Hepatocyte (in vitro differentiated cells): ENCODE results near the gene NLRP13. TPM values are rescaled to one million over a fixed set of nuclear protein-coding genes. Genes with fewer than 3 reads are reported as not detected.
"Not testable (repeated sequence)": the region's sequence is repeated elsewhere in the genome, so short reads cannot be mapped to it uniquely, and the experiment has no call there.

Source experiments
- DNase-seq: peaks from one replicate; pipeline ENCODE4 v3.0.0-alpha.2; 2016; ENCODE audit warnings: low spot score
- H2AFZ ChIP-seq: fragments of 200-600 bp; sonication (generic); 2 replicates; pipeline ENCODE4 v1.6.0; 2016; ENCODE audit warnings: antibody characterized with exemption, mild to moderate bottlenecking
- H3K27ac ChIP-seq: fragments of 200-600 bp; sonication (generic); 2 replicates; pipeline ENCODE4 v1.5.1; 2016; ENCODE audit warnings: mild to moderate bottlenecking
- H3K27me3 ChIP-seq: fragments of 200-600 bp; sonication (generic); 2 replicates; pipeline ENCODE4 v1.6.1; 2016
- H3K36me3 ChIP-seq: fragments of 200-600 bp; sonication (generic); replicated peaks from 2 replicates; pipeline ENCODE4 v1.5.1; 2016; ENCODE audit warnings: low read depth; ENCODE audit not compliant: insufficient read depth
- H3K4me1 ChIP-seq: fragments of 200-600 bp; sonication (generic); 2 replicates; pipeline ENCODE4 v1.5.1; 2016; ENCODE audit warnings: mild to moderate bottlenecking, moderate library complexity; ENCODE audit not compliant: insufficient read depth
- H3K4me2 ChIP-seq: fragments of 200-600 bp; sonication (generic); 2 replicates; pipeline ENCODE4 v1.6.0; 2016
- H3K4me3 ChIP-seq: fragments of 200-600 bp; sonication (generic); 2 replicates; pipeline ENCODE4 v1.5.1; 2016; ENCODE audit warnings: mild to moderate bottlenecking
- H3K79me2 ChIP-seq: fragments of 200-600 bp; sonication (generic); 2 replicates; pipeline ENCODE4 v1.6.0; 2017; ENCODE audit warnings: mild to moderate bottlenecking
- H3K9me2 ChIP-seq: fragments of 200-600 bp; sonication (generic); replicated peaks from 2 replicates; pipeline ENCODE4 v1.6.0; 2017; ENCODE audit warnings: mild to moderate bottlenecking; ENCODE audit not compliant: insufficient read depth
- H3K9me3 ChIP-seq: fragments of 200-600 bp; sonication (generic); 2 replicates; pipeline ENCODE4 v1.5.1; 2016; ENCODE audit warnings: low read depth, mild to moderate bottlenecking
- H4K20me1 ChIP-seq: fragments of 200-600 bp; sonication (generic); 2 replicates; pipeline ENCODE4 v1.6.0; 2016; ENCODE audit warnings: mild to moderate bottlenecking; ENCODE audit not compliant: insufficient read depth, poor library complexity, severe bottlenecking
- EZH2 ChIP-seq: fragments of 200-600 bp; sonication (generic); IDR thresholded peaks from 2 replicates; pipeline ENCODE4 v1.6.1; 2016; ENCODE audit warnings: antibody characterized with exemption, mild to moderate bottlenecking, borderline replicate concordance
- EZH2phosphoT487 ChIP-seq: fragments of 200-600 bp; sonication (generic); IDR thresholded peaks from one replicate; pipeline ENCODE4 v1.6.1; 2018; ENCODE audit warnings: antibody characterized with exemption, mild to moderate bottlenecking, low read depth, moderate library complexity; ENCODE audit not compliant: unreplicated experiment, severe bottlenecking
- WGBS: methylation state at CpG from one replicate; pipeline ENCODE4 v1.1.6; 2016; ENCODE audit warnings: low lambda C conversion rate; ENCODE audit errors: missing lambda C conversion rate; 5-methylcytosine and 5-hydroxymethylcytosine counted together
- polyA plus RNA-seq: library from polyadenylated mRNA; unstranded; fragments of >200 nt; fragmentation: Nextera tagmentation; extraction: Ambion mirVana; gene quantifications from 2 replicates; pipeline ENCODE4 v1.2.1, GENCODE V29; 2016
- total RNA-seq: library from RNA; depleted of rRNA; stranded (reverse); fragments of >200 nt; gene quantifications from 2 replicates; pipeline ENCODE4 v1.2.3, GENCODE V29; 2014
- TF ChIP-seq, protein P1 (sequence below): fragments of 200-600 bp; sonication (generic); IDR thresholded peaks from 2 replicates; pipeline ENCODE4 v1.5.1; 2016; ENCODE audit warnings: antibody characterized with exemption, mild to moderate bottlenecking; ENCODE audit not compliant: poor library complexity

NLRP13 gene
- total and polyA plus RNA-seq, 2 experiments from 2014 or later, result not detected

DNA sequence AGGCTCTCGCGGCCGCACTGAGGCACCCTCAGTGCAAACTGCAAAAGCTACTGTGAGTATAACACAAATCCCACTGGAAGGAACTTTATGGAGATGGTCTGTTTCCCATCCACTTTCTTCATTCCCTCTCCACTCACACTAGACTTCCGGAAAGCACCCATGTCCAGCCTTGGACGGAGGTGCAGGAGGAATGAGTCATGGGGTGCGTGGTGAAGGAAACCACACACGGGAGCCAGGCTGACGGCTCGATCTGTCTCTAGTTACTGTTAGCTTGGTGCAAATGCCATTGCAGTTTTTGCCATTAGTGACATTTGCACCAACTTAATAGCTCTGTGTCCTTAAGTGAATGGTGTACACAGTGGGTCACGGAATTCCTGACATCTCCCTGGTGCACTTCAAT lies 30.1 kb upstream of the NLRP13 start:
- WGBS, result 91% methylated on average over 10 of the region's 10 CpGs
- no peak overlapping the region for H3K4me2 ChIP-seq
- H3K27me3 ChIP-seq, result no peaks in the 10 kb centered on the region
- DNase-seq, result no peak
- H3K4me1 ChIP-seq, result no peaks in the 10 kb centered on the region
- no peaks in the 10 kb centered on the region for H3K79me2 ChIP-seq
- no peak overlapping the region for H3K4me3 ChIP-seq
- TF ChIP-seq, protein P1, sequence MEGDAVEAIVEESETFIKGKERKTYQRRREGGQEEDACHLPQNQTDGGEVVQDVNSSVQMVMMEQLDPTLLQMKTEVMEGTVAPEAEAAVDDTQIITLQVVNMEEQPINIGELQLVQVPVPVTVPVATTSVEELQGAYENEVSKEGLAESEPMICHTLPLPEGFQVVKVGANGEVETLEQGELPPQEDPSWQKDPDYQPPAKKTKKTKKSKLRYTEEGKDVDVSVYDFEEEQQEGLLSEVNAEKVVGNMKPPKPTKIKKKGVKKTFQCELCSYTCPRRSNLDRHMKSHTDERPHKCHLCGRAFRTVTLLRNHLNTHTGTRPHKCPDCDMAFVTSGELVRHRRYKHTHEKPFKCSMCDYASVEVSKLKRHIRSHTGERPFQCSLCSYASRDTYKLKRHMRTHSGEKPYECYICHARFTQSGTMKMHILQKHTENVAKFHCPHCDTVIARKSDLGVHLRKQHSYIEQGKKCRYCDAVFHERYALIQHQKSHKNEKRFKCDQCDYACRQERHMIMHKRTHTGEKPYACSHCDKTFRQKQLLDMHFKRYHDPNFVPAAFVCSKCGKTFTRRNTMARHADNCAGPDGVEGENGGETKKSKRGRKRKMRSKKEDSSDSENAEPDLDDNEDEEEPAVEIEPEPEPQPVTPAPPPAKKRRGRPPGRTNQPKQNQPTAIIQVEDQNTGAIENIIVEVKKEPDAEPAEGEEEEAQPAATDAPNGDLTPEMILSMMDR, result no peak
- TF ChIP-seq EZH2phosphoT487 (no peak), EZH2 (no peak)
- H3K9me3 ChIP-seq, result no peaks in the 10 kb centered on the region
- no peak overlapping the region for H3K27ac ChIP-seq
- H3K36me3 ChIP-seq, result no peaks in the 10 kb centered on the region
- H2AFZ ChIP-seq, result no peak overlapping the region
- no peaks in the 10 kb centered on the region for H3K9me2 ChIP-seq
- H4K20me1 ChIP-seq, result no peaks in the 10 kb centered on the region

DNA sequence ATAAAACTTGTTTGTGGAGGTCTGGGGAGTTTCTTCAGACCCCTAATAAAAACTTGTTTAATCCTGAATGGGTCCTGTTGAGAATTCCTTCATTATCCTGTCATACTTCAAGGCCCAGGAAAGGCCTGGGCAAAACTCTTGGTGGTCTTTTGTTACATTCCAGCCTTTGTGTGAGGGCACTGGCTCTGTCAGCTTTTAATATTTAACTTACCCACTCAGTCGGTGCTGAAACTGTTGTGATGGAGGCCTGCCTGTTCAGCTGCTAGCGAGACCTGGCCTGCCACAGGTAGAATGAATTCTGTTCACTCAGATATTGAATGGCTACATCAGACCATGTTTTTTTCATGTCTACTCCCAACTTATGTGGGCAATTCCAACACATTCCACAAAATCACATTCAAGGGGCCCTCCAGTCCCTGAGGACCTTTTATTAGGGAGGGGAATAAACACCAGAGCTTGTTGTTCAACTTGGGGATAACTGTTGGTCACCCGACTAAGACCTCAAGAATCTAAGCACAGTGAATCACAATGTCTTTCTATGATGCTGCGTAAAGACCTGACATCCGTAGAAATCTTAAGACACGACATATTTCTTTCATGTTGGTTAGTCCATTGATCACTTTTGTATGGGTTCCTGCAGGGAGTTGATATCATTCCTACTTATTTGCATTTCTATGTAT lies 28.0 kb upstream of the NLRP13 start:
- no peak overlapping the region for H3K4me3 ChIP-seq
- DNase-seq, result no peak
- no peak overlapping the region for H2AFZ ChIP-seq
- H3K27ac ChIP-seq, result no peak overlapping the region
- no peak for TF ChIP-seq EZH2
- TF ChIP-seq, protein P1, result no peak
- TF ChIP-seq EZH2phosphoT487, result no peak
- H3K79me2 ChIP-seq, result no peaks in the 10 kb centered on the region
- H3K4me1 ChIP-seq, result no peaks in the 10 kb centered on the region
- no peak overlapping the region for H3K4me2 ChIP-seq
- H3K27me3 ChIP-seq, result no peaks in the 10 kb centered on the region
- 75% methylated on average over 6 of the region's 6 CpGs for whole genome bisulfite sequencing
- H3K36me3 ChIP-seq, result no peaks in the 10 kb centered on the region
- H3K9me2 ChIP-seq, result no peaks in the 10 kb centered on the region
- no peaks in the 10 kb centered on the region for H3K9me3 ChIP-seq
- H4K20me1 ChIP-seq, result no peaks in the 10 kb centered on the region

DNA sequence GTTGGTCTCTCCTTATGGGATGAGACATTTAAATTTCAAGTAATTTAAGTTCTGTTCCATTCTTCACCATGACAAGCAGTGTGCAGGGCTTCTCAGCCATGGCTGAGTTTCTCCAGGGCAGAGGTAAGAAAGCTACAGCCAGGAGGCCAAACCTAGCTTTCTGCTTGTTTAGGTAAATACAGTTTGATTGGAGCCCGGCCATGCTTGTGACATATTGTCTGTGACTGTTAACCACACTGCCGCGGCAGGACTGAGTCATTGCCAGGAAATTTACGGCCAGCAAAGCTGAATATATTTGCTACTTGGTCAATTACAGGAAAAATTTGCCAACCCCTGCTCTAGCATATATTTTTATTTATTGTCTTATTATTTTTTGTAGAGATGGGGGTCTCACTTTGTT lies 26.2 kb upstream of the NLRP13 start:
- Histone ChIP-seq H3K27me3 (no peaks in the 10 kb centered on the region), H3K27ac (no peak overlapping the region), H3K79me2 (no peaks in the 10 kb centered on the region), H3K36me3 (no peaks in the 10 kb centered on the region), H2AFZ (no peak overlapping the region), H3K4me2 (no peak overlapping the region), H3K9me2 (no peaks in the 10 kb centered on the region), H3K9me3 (no peaks in the 10 kb centered on the region), H3K4me1 (no peaks in the 10 kb centered on the region), H4K20me1 (no peaks in the 10 kb centered on the region), H3K4me3 (no peak overlapping the region)
- TF ChIP-seq, protein P1, result no peak
- no peak for TF ChIP-seq EZH2phosphoT487
- no peak for TF ChIP-seq EZH2
- WGBS, result 60% methylated on average over 4 of the region's 4 CpGs
- no peak for DNase-seq

DNA sequence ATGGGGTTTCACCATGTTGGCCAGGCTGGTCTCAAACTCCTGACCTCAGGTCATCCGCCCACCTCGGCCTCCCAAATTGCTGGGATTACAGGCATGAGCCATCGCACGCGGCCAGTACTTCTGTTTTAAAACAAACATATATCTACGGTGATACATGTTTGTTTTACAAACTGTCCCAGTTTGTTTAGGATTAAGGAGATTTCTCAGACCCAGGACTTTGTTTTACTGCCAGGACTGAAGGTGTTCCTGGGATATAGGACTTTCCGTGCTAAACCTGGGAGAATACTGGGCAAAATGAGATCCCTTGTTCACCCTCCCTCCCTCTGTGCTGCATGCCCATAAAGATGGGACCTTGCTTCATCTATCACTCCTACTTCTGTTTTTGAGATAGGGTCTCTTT lies 24.3 kb upstream of the NLRP13 start:
- Histone ChIP-seq H3K4me3 (no peak overlapping the region), H3K4me2 (no peak overlapping the region), H2AFZ (no peak overlapping the region), H3K36me3 (no peaks in the 10 kb centered on the region), H3K9me3 (no peaks in the 10 kb centered on the region), H3K9me2 (no peaks in the 10 kb centered on the region), H3K27me3 (no peaks in the 10 kb centered on the region), H3K4me1 (no peaks in the 10 kb centered on the region), H4K20me1 (no peaks in the 10 kb centered on the region), H3K27ac (no peak overlapping the region), H3K79me2 (no peaks in the 10 kb centered on the region)
- 92% methylated on average over 7 of the region's 7 CpGs for WGBS
- TF ChIP-seq EZH2 (no peak), EZH2phosphoT487 (no peak)
- TF ChIP-seq, protein P1, result no peak
- DNase-seq, result no peak

DNA sequence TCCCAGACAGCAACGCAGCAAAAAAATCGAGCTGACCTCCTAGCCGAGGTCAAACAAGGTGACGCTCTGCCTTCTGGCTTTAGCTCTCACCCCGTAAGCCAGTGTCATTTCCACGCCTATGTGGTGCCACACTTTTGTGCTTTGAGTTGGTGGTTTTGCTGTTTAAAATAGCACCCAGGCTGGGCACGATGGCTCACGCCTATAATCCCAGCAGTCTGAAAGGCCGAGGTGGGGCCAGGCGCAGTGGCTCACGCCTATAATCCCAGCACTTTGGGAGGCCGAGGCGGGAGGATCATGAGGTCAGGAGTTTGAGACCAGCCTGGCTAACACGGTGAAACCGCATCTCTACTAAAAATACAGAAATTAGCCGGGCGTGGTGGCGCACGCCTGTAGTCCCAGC lies 18.4 kb upstream of the NLRP13 start:
- H3K4me3 ChIP-seq, H3K27ac ChIP-seq, H4K20me1 ChIP-seq, H3K9me3 ChIP-seq, H3K4me2 ChIP-seq, H2AFZ ChIP-seq, H3K27me3 ChIP-seq, H3K4me1 ChIP-seq, H3K36me3 ChIP-seq, H3K9me2 ChIP-seq, H3K79me2 ChIP-seq, DNase-seq: not testable (repeated sequence)
- WGBS, result 86% methylated on average over 18 of the region's 19 CpGs
